RWPE2 (cell line): ENCODE data around the gene CASQ2.
A peak's percentile ranks its signal among the peaks of the same experiment; 100 is the strongest.

Experiments
- ATAC-seq: fragments of 200-7000 bp; cut with Tn5 transposase; 3 replicates; pipeline ENCODE4 v1.9.1; 2021; ENCODE audit warnings: low read depth
- DNase-seq: peaks from one replicate; pipeline ENCODE4 v3.0.0-alpha.2; 2020; ENCODE audit warnings: low spot score
- H3K27ac ChIP-seq: fragments of 450-650 bp; 2 replicates; pipeline ENCODE4 v1.5.1; 2017; ENCODE audit warnings: mild to moderate bottlenecking; ENCODE audit not compliant: poor library complexity, severe bottlenecking
- H3K27me3 ChIP-seq: fragments of 250-450 bp; sonication (Bioruptor Pico); 2 replicates; pipeline ENCODE4 v1.5.1; 2021; ENCODE audit warnings: mild to moderate bottlenecking, moderate library complexity; ENCODE audit not compliant: insufficient read depth, poor library complexity, severe bottlenecking
- H3K36me3 ChIP-seq: fragments of 250-450 bp; sonication (Bioruptor Pico); 2 replicates; pipeline ENCODE4 v1.5.1; 2020; ENCODE audit warnings: low read depth, mild to moderate bottlenecking, moderate library complexity
- H3K4me1 ChIP-seq: fragments of 250-450 bp; sonication (Bioruptor Pico); 2 replicates; pipeline ENCODE4 v1.5.1; 2021; ENCODE audit warnings: mild to moderate bottlenecking, moderate library complexity; ENCODE audit not compliant: insufficient read depth, poor library complexity, severe bottlenecking
- H3K4me3 ChIP-seq: fragments of 250-450 bp; sonication (Bioruptor Pico); 2 replicates; pipeline ENCODE4 v1.5.1; 2021; ENCODE audit warnings: mild to moderate bottlenecking, moderate library complexity; ENCODE audit not compliant: severe bottlenecking
- H3K9me3 ChIP-seq: fragments of 250-450 bp; sonication (Bioruptor Pico); 2 replicates; pipeline ENCODE4 v1.5.1; 2021; ENCODE audit warnings: mild to moderate bottlenecking, moderate library complexity; ENCODE audit not compliant: severe bottlenecking
- CTCF ChIP-seq: fragments of 450-650 bp; IDR thresholded peaks from one replicate; pipeline ENCODE4 v1.5.1; 2017; ENCODE audit warnings: mild to moderate bottlenecking, moderate library complexity; ENCODE audit not compliant: poor library complexity, severe bottlenecking

Gene CASQ2

GRCh38 chr1:115810609-115811008 lies 42.1 kb upstream of the CASQ2 start:
- Histone ChIP-seq H3K27me3 (no peaks in the 10 kb centered on the region), H3K4me1 (peaks cover 13% of the 10 kb centered on the region), H3K36me3 (no peaks in the 10 kb centered on the region), H3K9me3 (no peaks in the 10 kb centered on the region), H3K27ac (no peak overlapping the region), H3K4me3 (no peak overlapping the region)
- no peak for DNase-seq
- no peak for ATAC-seq
- no peak for TF ChIP-seq CTCF

- ATAC-seq: no peak
- no peak for DNase-seq
- H3K9me3 ChIP-seq: no peaks in the 10 kb centered on the region
- H3K36me3 ChIP-seq: no peaks in the 10 kb centered on the region
- H3K27me3 ChIP-seq: no peaks in the 10 kb centered on the region
- no peak for TF ChIP-seq CTCF
- H3K4me1 ChIP-seq: peaks cover 6% of the 10 kb centered on the region
- H3K4me3 ChIP-seq: no peak overlapping the region
- H3K27ac ChIP-seq: no peak overlapping the region
These were observed 41.3 kb upstream of the CASQ2 start for GRCh38 chr1:115809847-115810246.

GRCh38 chr1:115809076-115809475 lies 40.6 kb upstream of the CASQ2 start:
- Histone ChIP-seq H3K36me3 (no peaks in the 10 kb centered on the region), H3K4me1 (no peaks in the 10 kb centered on the region), H3K27me3 (no peaks in the 10 kb centered on the region), H3K4me3 (no peak overlapping the region), H3K27ac (no peak overlapping the region), H3K9me3 (no peaks in the 10 kb centered on the region)
- TF ChIP-seq CTCF: no peak
- no peak for DNase-seq
- ATAC-seq: no peak

- DNase-seq (no peak), ATAC-seq (peak; percentile 84)
- no peak overlapping the region for H3K27ac ChIP-seq
- H3K4me3 ChIP-seq: no peak overlapping the region
- H3K9me3 ChIP-seq: no peaks in the 10 kb centered on the region
- peak; percentile 85 for TF ChIP-seq CTCF
- H3K36me3 ChIP-seq: no peaks in the 10 kb centered on the region
- H3K4me1 ChIP-seq: no peaks in the 10 kb centered on the region
- no peaks in the 10 kb centered on the region for H3K27me3 ChIP-seq
These were observed 39.2 kb upstream of the CASQ2 start for GRCh38 chr1:115807723-115808122.

- H3K4me1 ChIP-seq: no peaks in the 10 kb centered on the region
- H3K27me3 ChIP-seq: no peaks in the 10 kb centered on the region
- H3K27ac ChIP-seq: no peak overlapping the region
- H3K4me3 ChIP-seq: no peak overlapping the region
- ATAC-seq (no peak), DNase-seq (no peak)
- no peak for TF ChIP-seq CTCF
- H3K9me3 ChIP-seq: no peaks in the 10 kb centered on the region
- H3K36me3 ChIP-seq: no peaks in the 10 kb centered on the region
These were observed 37.1 kb upstream of the CASQ2 start for GRCh38 chr1:115805597-115805996.
